Activated B cell treated with CpG ODN at 0.5 μM for 24 hours (primary cell): ENCODE measurements around the gene RFX6. TPM values are rescaled to one million over a fixed set of nuclear protein-coding genes. Genes with fewer than 3 reads are reported as not detected.

Source experiments
- ATAC-seq: fragments of 200-7000 bp; cut with Tn5 transposase; one replicate; pipeline ENCODE4 v1.10.0; 2021; ENCODE audit warnings: low read depth, mild to moderate bottlenecking, moderate library complexity
- CTCF ChIA-PET: fragments of 350-600 bp; sonication (Branson Sonifier 250); formaldehyde crosslinking; loops from one replicate; lab custom pipeline; 2021; ENCODE audit warnings: antibody characterized with exemption; lab: Charles Lee
- POLR2A ChIA-PET: fragments of 350-600 bp; sonication (Branson Sonifier 250); formaldehyde crosslinking; loops from one replicate; lab custom pipeline; 2021; ENCODE audit warnings: antibody characterized with exemption; lab: Charles Lee
- DNase-seq: peaks from one replicate; pipeline ENCODE4 v3.0.0; 2022
- H3K27ac Mint-ChIP-seq: one replicate; pipeline ENCODE4 v1.8.0; 2020; ENCODE audit warnings: mixed read lengths
- H3K27me3 Mint-ChIP-seq: one replicate; pipeline ENCODE4 v1.8.0; 2021; ENCODE audit warnings: mixed read lengths
- H3K36me3 Mint-ChIP-seq: one replicate; pipeline ENCODE4 v1.8.0; 2021; ENCODE audit warnings: low read depth, mixed read lengths
- H3K4me1 Mint-ChIP-seq: one replicate; pipeline ENCODE4 v1.8.0; 2021; ENCODE audit warnings: mixed read lengths
- H3K4me3 Mint-ChIP-seq: one replicate; pipeline ENCODE4 v1.8.0; 2020; ENCODE audit warnings: mild to moderate bottlenecking, mixed read lengths
- H3K9me3 Mint-ChIP-seq: one replicate; pipeline ENCODE4 v1.8.0; 2020; ENCODE audit warnings: mixed read lengths
- intact Hi-C: fragments of 100-400 bp; cut with micrococcal nuclease; formaldehyde crosslinking; loops from one replicate; pipeline ENCODE4 v1.15.1; 2024
- total RNA-seq: library from RNA; stranded (reverse); gene quantifications from 2 replicates; pipeline ENCODE4 v1.2.3, GENCODE V29; 2022
- TF ChIP-seq, protein P1 (sequence below): fragments of 200-600 bp; IDR thresholded peaks from one replicate; pipeline ENCODE4 v1.8.0; 2022; ENCODE audit warnings: antibody characterized with exemption, mild to moderate bottlenecking

RFX6 gene
- total RNA-seq, 1 donor from 2014 or later: not detected

DNA sequence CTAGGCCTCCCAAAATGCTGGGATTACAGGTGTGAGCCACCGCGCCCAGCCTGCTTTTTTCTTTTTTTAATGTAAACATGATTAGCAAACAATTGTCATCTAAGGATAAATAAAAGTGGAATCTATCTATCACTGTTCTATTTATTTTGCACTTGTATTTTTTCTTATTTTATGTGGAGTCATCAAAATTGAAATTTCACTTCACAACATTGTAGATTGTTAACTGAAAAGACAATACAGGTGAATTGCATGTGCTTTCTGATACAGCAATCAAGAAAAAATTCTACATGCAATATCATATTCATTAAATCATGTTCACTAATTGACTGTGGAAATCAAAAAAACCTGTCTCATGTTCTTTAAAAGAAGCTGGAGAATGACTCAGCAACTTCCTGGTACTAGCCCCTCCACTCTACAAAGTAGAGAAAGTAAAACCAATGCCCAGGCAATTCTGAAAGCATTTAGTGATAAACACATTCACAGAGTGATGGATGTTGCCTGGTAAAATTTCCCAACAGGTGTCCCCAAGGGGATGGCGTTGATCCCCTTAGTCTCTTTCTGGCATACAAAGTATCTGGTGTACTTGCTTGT, 10.7 kb upstream of the RFX6 start:
- Mint-ChIP-seq H3K4me3 (no peak overlapping the region), H3K36me3 (no peaks in the 10 kb centered on the region), H3K27me3 (peaks cover 2% of the 10 kb centered on the region), H3K9me3 (no peaks in the 10 kb centered on the region), H3K4me1 (no peaks in the 10 kb centered on the region), H3K27ac (no peak overlapping the region)
- ChIA-PET POLR2A (no interaction called here), CTCF (no interaction called here)
- no peak for ATAC-seq
- TF ChIP-seq, protein P1, sequence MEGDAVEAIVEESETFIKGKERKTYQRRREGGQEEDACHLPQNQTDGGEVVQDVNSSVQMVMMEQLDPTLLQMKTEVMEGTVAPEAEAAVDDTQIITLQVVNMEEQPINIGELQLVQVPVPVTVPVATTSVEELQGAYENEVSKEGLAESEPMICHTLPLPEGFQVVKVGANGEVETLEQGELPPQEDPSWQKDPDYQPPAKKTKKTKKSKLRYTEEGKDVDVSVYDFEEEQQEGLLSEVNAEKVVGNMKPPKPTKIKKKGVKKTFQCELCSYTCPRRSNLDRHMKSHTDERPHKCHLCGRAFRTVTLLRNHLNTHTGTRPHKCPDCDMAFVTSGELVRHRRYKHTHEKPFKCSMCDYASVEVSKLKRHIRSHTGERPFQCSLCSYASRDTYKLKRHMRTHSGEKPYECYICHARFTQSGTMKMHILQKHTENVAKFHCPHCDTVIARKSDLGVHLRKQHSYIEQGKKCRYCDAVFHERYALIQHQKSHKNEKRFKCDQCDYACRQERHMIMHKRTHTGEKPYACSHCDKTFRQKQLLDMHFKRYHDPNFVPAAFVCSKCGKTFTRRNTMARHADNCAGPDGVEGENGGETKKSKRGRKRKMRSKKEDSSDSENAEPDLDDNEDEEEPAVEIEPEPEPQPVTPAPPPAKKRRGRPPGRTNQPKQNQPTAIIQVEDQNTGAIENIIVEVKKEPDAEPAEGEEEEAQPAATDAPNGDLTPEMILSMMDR: no peak
- intact Hi-C loops: no loop called here
- no peak for DNase-seq

DNA sequence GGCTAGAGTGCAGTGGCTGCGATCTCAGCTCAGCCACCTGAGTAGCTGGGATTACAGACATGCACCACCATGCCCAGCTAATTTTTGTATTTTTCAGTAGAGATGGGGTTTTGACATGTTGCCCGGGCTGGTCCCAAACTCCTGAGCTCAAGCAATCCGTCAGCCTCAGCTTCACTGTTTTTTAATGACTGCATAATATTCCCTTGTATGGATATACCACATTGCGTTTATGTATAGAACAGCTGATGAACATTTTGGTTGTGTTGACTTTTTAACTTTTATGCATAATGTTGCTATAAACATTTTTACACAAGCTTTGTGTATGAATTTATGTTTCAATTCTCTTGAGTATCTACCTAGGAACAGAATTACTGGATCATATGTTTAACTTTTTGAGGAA, 4.3 kb upstream of the RFX6 start:
- Mint-ChIP-seq H3K4me1 (peaks cover 11% of the 10 kb centered on the region), H3K4me3 (no peak overlapping the region), H3K27ac (no peak overlapping the region), H3K9me3 (peaks cover 6% of the 10 kb centered on the region), H3K36me3 (no peaks in the 10 kb centered on the region), H3K27me3 (peaks cover 25% of the 10 kb centered on the region)
- intact Hi-C loops: no loop called here
- ATAC-seq (no peak), DNase-seq (no peak)
- ChIA-PET CTCF (no interaction called here), POLR2A (no interaction called here)
- TF ChIP-seq, protein P1: no peak

DNA sequence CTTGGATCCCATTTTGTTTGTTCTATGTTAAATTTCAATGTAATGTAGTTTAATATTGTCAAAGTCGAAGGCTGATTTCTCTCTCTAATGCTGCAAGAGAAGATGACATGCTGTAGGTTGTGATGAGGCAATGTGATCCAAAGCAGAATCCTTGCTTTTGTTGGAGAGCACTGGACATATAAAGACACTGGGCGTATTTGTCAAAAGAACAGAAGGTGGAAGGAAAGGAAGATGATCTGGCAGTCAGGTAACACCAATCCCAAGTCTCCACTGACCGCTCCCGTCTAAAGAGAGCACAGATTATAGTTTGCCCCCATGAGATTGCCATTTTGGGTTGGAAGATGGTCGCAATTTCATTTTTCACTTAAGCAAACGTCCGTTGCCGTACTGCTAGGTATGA, 935 bp upstream of the RFX6 start:
- intact Hi-C loops: no loop called here
- no peak for DNase-seq
- Mint-ChIP-seq H3K27me3 (peaks cover 27% of the 10 kb centered on the region), H3K9me3 (peaks cover 6% of the 10 kb centered on the region), H3K4me3 (no peak overlapping the region), H3K4me1 (peaks cover 12% of the 10 kb centered on the region), H3K27ac (no peak overlapping the region), H3K36me3 (no peaks in the 10 kb centered on the region)
- POLR2A ChIA-PET: no interaction called here
- CTCF ChIA-PET: no interaction called here
- no peak for ATAC-seq
- TF ChIP-seq, protein P1: no peak

DNA sequence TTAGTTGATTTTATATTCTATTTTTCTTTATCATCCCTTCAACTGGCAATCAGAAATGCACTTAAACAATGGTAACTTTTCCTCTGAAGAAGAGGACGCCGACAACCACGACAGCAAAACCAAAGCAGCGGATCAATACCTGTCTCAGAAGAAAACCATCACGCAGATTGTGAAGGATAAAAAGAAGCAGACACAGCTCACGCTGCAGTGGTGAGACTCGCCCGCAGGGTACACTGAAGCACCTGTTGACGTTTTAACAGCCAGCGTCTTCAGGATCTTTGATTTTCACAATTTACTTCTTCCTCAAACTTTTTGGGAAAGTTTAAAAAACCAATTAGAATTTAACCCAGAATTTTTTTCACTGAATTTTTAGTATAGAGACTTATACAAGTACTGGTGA, 701 bp downstream of the RFX6 start:
- DNase-seq: no peak

DNA sequence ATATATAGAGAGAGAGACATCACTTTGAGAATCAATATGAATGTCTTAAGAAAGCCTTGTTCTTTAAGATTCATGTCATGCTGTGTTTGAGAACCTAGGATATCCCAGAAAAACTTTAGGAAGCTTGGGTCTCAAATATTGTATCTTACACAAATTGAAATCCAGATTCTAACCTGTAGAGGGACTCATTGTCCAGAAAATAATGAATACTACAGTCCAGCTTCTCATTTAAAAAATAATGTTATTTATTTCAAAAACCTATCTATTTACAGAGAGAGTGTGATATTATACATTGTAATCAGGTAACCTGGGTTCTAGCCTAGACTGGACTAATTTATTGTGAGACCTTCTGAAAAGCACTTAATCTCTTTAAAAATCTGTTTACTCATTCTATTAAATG, 4.2 kb downstream of the RFX6 start:
- Mint-ChIP-seq H3K9me3 (no peaks in the 10 kb centered on the region), H3K27me3 (peaks cover 14% of the 10 kb centered on the region), H3K4me3 (no peak overlapping the region), H3K27ac (no peak overlapping the region), H3K4me1 (peaks cover 9% of the 10 kb centered on the region), H3K36me3 (no peaks in the 10 kb centered on the region)
- ATAC-seq (no peak), DNase-seq (no peak)
- intact Hi-C loops: no loop called here
- TF ChIP-seq, protein P1: no peak
- CTCF ChIA-PET: no interaction called here
- POLR2A ChIA-PET: no interaction called here

More for the DNA sequence above, 701 bp downstream of the RFX6 start:
- Mint-ChIP-seq H3K27me3 (peaks cover 27% of the 10 kb centered on the region), H3K4me3 (no peak overlapping the region), H3K27ac (no peak overlapping the region), H3K9me3 (peaks cover 3% of the 10 kb centered on the region), H3K36me3 (no peaks in the 10 kb centered on the region), H3K4me1 (peaks cover 12% of the 10 kb centered on the region)
- ATAC-seq: no peak
- TF ChIP-seq, protein P1: no peak
- intact Hi-C loops: no loop called here
- POLR2A ChIA-PET: no interaction called here
- CTCF ChIA-PET: no interaction called here
